ENCODE data around the gene MSI2.

DNA sequence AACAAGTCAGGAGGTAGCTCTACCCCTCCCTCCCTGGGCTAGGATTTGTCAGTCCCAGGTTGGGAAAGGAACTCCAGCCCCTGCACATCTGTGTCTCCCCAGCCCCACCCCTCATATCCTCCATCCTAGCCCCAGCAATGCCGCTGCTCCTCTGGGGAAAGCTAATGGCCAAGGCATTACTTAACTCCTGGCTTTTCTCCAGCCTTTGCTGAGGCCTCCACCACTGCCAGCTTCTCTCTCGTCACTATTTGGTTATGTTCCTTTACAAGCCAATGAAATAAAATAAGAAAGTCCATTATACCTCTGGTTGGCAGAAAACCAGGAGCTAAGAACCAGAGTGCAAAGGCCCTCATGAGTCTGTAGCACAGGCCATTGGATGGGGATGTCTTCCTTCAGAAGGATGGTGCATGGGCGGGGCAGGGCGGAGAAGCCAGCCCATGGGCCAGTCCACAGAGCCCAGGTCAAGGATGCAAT lies 317.8 kb downstream of the MSI2 start:
- TF ChIP-seq EZH2 (IDR thresholded peaks at IDR 0.05; ENCODE audit: insufficient read depth, poor library complexity, severe bottlenecking) (no peak), EZH2phosphoT487 (IDR thresholded peaks at IDR 0.05; ENCODE audit: insufficient read depth, low read depth) (no peak)

Data from GM23248 (cell line).